Transverse colon (tissue), 4 donors: Measurements from ENCODE around the gene CDK7. TPM values are rescaled to one million over a fixed set of nuclear protein-coding genes. Genes with fewer than 3 reads are reported as not detected.

Experiments
- DNase-seq: peaks from one replicate; pipeline ENCODE4 v3.0.0-alpha.2; 2019
- H3K27ac ChIP-seq, 4 donors: fragments of 200-600 bp; sonication (generic); 2 replicates each; pipeline ENCODE4 v1.5.1; 2016 to 2018; ENCODE audit warnings: inconsistent platforms in 4 of 4
- H3K27me3 ChIP-seq: fragments of 200-600 bp; sonication (generic); 2 replicates; pipeline ENCODE4 v1.5.1; 2017; ENCODE audit warnings: inconsistent platforms
- H3K36me3 ChIP-seq, 4 donors: fragments of 200-600 bp; sonication (generic); 2 replicates each; pipeline ENCODE4 v1.5.1; 2017 to 2019; ENCODE audit warnings: inconsistent platforms in 4 of 4
- H3K4me1 ChIP-seq, 4 donors: fragments of 200-600 bp; sonication (generic); 2 replicates each; pipeline ENCODE4 v1.5.1; 2017 to 2020; ENCODE audit warnings: inconsistent platforms in 4 of 4
- H3K4me3 ChIP-seq, 4 donors: fragments of 200-600 bp; sonication (generic); 1 replicate in 1 of 4; 2 replicates in 3 of 4; pipeline versions ENCODE4 v1.5.1 to v1.6.1; 2017 to 2019; ENCODE audit warnings: inconsistent platforms in 4 of 4
- H3K9me3 ChIP-seq, 2 donors: fragments of 200-600 bp; sonication (generic); 2 replicates each; pipeline ENCODE4 v1.5.1; 2017 to 2019; ENCODE audit warnings: inconsistent platforms in 2 of 2
- EP300 ChIP-seq: sonication (generic); formaldehyde crosslinking; IDR thresholded peaks from one replicate; pipeline ENCODE4 v1.6.1; 2017; ENCODE audit warnings: antibody characterized with exemption, low read depth
- POLR2A ChIP-seq: fragments of 450-650 bp; IDR thresholded peaks from one replicate; pipeline ENCODE4 v1.6.1; 2016; ENCODE audit warnings: antibody characterized with exemption, mild to moderate bottlenecking, moderate library complexity
- POLR2AphosphoS5 ChIP-seq, 3 donors: sonication (generic); formaldehyde crosslinking; IDR thresholded peaks; one replicate each; pipeline ENCODE4 v1.6.1; 2016; ENCODE audit warnings: antibody characterized with exemption in 3 of 3
- WGBS, 2 donors: methylation state at CpG; one replicate each; pipeline ENCODE4 v1.1.5; 2018; ENCODE audit warnings: low coverage in 1 of 2; 5-methylcytosine and 5-hydroxymethylcytosine counted together
- in situ Hi-C, 4 donors: fragments of 200-750 bp; cut with MboI; loops; one replicate each; pipeline versions ENCODE4 v1.15.0 to v1.15.1; 2017; ENCODE audit warnings: low sequenced_read_pairs in 3 of 4, low pct_ligation_motif_present in 1 of 4, low pct_unique_long_range_greater_than_20kb in 1 of 4
- intact Hi-C: fragments of 100-400 bp; cut with DNase I; formaldehyde crosslinking; loops from one replicate; pipeline ENCODE4 v1.15.1; 2023; ENCODE audit warnings: low total_unique reads
- total RNA-seq, 4 donors: library from RNA; depleted of rRNA; stranded (reverse); fragments of >200 nt; gene quantifications; one replicate each; pipeline ENCODE4 v1.1.0, GENCODE V29; 2016
- TF ChIP-seq, protein P1 (sequence below), 5 experiments: fragments of 200-600 bp in 3 of 5; fragments of 450-650 bp in 2 of 5; sonication (generic) in 3 of 5; IDR thresholded peaks; 1 replicate in 2 of 5; 2 replicates in 3 of 5; pipeline ENCODE4 v1.5.1; 2016 to 2017; ENCODE audit warnings: antibody characterized with exemption in 5 of 5, inconsistent platforms in 3 of 5, mild to moderate bottlenecking in 2 of 5, moderate library complexity in 1 of 5

The CDK7 gene
- total RNA-seq, 4 donors from 2014 or later: 10.8 to 61.7 (median 21.4) TPM

DNA sequence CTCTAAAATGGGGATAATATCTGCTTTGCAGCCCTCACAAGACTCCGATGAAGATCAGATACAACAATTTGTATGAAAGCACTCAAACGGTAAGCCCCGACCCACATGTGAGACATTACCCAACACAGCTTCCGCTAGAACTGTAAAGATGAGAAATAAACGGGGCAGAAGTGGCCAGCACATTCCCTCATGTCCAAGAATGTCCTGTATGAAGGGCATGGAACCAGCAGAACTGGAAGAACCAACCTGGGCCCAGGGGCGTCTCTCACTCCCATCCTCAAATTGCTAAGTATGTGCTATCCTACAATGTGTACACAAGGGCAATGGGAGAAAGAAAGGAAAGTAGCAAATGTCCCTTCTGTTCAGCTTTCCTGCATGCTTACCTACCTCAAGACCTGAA is 64.9 kb downstream of the CDK7 start:
- intact Hi-C loops: no loop called here
- H3K27ac ChIP-seq: no peak overlapping the region

DNA sequence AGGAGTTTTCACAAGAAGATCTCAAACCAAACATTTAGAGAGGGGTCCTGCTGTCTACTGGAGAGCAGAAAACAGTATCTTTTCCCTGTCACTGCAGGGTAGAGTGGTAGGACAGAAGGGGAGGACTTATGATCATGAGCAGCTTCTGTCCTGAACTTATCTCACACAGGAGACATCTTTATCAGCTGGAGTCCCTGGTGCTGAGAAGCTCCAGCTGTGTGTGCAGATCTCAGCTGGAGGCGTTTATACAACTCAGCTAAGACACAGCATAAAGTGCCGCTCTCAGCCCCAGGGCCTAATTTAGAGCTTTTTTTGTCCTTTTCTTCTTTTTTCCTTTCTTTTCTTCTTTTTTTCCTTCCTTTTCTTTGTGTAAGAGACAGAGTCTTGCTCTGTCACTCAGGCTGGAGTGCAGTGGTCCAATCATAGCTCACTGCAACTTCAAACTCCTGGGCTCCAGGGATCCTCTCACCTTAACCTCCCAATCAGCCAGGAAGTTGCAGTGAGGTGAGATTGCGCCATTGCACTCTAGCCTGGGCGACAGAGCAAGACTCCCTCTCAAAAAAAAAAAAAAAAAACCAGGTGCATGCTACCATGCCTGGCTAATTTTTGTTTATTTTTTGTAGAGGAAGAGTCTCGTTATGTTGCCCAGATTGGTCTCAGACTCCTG is 66.0 kb downstream of the CDK7 start:
- no peak overlapping the region for H3K27ac ChIP-seq
- no peak for TF ChIP-seq POLR2A
- no peak for TF ChIP-seq EP300
- no peak for TF ChIP-seq POLR2AphosphoS5 (IDR thresholded peaks at IDR 0.05)
- TF ChIP-seq, protein P1, sequence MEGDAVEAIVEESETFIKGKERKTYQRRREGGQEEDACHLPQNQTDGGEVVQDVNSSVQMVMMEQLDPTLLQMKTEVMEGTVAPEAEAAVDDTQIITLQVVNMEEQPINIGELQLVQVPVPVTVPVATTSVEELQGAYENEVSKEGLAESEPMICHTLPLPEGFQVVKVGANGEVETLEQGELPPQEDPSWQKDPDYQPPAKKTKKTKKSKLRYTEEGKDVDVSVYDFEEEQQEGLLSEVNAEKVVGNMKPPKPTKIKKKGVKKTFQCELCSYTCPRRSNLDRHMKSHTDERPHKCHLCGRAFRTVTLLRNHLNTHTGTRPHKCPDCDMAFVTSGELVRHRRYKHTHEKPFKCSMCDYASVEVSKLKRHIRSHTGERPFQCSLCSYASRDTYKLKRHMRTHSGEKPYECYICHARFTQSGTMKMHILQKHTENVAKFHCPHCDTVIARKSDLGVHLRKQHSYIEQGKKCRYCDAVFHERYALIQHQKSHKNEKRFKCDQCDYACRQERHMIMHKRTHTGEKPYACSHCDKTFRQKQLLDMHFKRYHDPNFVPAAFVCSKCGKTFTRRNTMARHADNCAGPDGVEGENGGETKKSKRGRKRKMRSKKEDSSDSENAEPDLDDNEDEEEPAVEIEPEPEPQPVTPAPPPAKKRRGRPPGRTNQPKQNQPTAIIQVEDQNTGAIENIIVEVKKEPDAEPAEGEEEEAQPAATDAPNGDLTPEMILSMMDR (IDR thresholded peaks at IDR 0.05): no peak
- intact Hi-C loops (no loop called here), in situ Hi-C loops (no loop called here)
- H3K9me3 ChIP-seq: no peaks in the 10 kb centered on the region
- no peaks in the 10 kb centered on the region for H3K36me3 ChIP-seq
- no peaks in the 10 kb centered on the region for H3K4me1 ChIP-seq
- H3K27me3 ChIP-seq: no peaks in the 10 kb centered on the region
- H3K4me3 ChIP-seq: no peak overlapping the region
- no peak for DNase-seq
- 75 to 82% methylated on average over 4 to 5 of the region's 5 CpGs for WGBS, 2 donors

More for the DNA sequence above, 64.9 kb downstream of the CDK7 start:
- no peak for DNase-seq
- WGBS, 2 donors: 67 to 85% methylated on average over 3 to 6 of the region's 6 CpGs
- Histone ChIP-seq H3K36me3 (peaks cover 0 to 3% (median 0%) of the 10 kb centered on the region in 4 donors), H3K4me1 (no peaks in the 10 kb centered on the region), H3K4me3 (no peak overlapping the region), H3K27me3 (no peaks in the 10 kb centered on the region), H3K9me3 (no peaks in the 10 kb centered on the region)
- in situ Hi-C loops: no loop called here
- TF ChIP-seq POLR2AphosphoS5 (IDR thresholded peaks at IDR 0.05) (no peak), EP300 (no peak), POLR2A (no peak)
- TF ChIP-seq, protein P1 (IDR thresholded peaks at IDR 0.05): no peak

DNA sequence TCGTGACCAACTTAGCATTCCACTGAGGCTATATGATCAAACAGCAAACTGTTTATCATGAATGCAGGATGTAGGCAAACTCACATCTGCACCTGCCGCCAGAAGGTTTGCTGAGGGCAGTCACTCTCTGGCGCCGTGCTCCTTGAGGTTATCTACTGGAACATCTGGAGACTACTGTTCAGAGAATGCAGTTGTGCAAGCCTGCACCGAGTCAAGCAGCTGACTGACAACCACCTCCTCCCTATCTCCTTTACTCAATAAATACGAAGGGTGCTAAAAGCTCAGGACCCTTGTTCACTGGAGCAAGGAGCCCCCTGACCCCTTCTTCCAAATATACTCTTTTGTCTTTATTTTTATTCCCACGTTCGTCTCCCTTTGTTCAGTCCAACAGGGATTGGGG is 70.8 kb downstream of the CDK7 start:
- in situ Hi-C loops: no loop called here
- H3K36me3 ChIP-seq: peaks cover 0 to 12% (median 6%) of the 10 kb centered on the region in 4 donors
- intact Hi-C loops: no loop called here
- no peak for DNase-seq
- H3K9me3 ChIP-seq: no peaks in the 10 kb centered on the region
- no peaks in the 10 kb centered on the region for H3K27me3 ChIP-seq
- 95 to 96% methylated on average over 4 to 8 of the region's 8 CpGs for WGBS, 2 donors
- TF ChIP-seq POLR2A (no peak), EP300 (no peak), POLR2AphosphoS5 (IDR thresholded peaks at IDR 0.05) (no peak)
- TF ChIP-seq, protein P1 (IDR thresholded peaks at IDR 0.05): no peak
- H3K4me1 ChIP-seq: no peaks in the 10 kb centered on the region
- no peak overlapping the region for H3K4me3 ChIP-seq
- H3K27ac ChIP-seq: no peak overlapping the region

DNA sequence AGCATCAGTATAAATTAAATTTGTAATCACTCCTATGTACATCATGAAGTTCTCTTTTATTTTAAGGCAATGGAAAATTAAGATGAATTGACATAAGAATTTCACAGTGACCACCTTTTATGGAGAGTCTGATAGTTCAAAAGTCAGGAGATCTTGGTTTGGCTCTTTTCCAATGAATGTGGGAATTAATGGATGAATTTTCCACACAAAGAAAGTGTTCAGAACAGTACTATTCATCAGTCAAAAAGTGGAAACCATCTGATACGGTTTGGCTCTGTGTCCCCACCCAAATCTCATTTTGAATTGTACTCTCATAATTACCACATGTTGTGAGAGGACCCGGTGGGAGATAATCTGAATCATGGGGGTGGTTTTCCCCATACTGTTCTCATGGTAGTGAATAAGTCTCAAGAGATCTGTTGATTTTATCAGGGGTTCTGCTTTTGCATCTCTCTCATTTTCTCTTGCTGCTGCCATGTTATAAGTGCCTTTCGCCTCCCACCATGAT is 73.4 kb downstream of the CDK7 start:
- Histone ChIP-seq H3K27ac (no peak overlapping the region), H3K36me3 (peaks cover 0 to 17% (median 6%) of the 10 kb centered on the region in 4 donors), H3K4me1 (no peaks in the 10 kb centered on the region), H3K27me3 (no peaks in the 10 kb centered on the region), H3K4me3 (no peak overlapping the region), H3K9me3 (no peaks in the 10 kb centered on the region)
- in situ Hi-C loops (no loop called here), intact Hi-C loops (no loop called here)
- WGBS, 2 donors: 66 to 81% methylated on average over 2 to 3 of the region's 3 CpGs
- DNase-seq: no peak
- TF ChIP-seq EP300 (no peak), POLR2A (no peak), POLR2AphosphoS5 (IDR thresholded peaks at IDR 0.05) (no peak)
- TF ChIP-seq, protein P1 (IDR thresholded peaks at IDR 0.05): no peak
